GM12878 (cell line): Measurements from ENCODE around the gene CELA3B.

Source experiments
- CTCF ChIP-seq, 3 experiments: IDR thresholded peaks in 2 of 3; conservative IDR thresholded peaks in 1 of 3; 2 replicates each; pipeline ENCODE4 v1.5.1; 2011; ENCODE audit warnings: low read depth in 3 of 3, low read length in 3 of 3, mild to moderate bottlenecking in 3 of 3, control low read depth in 2 of 3, moderate library complexity in 2 of 3, inconsistent platforms in 1 of 3, mixed read lengths in 1 of 3; ENCODE audit not compliant: control insufficient read depth in 2 of 3, insufficient read depth in 1 of 3; ENCODE audit errors: extremely low read depth in 1 of 3
- POLR2A ChIP-seq: IDR thresholded peaks from 2 replicates; pipeline ENCODE4 v1.6.1; 2011; ENCODE audit warnings: low read depth, mild to moderate bottlenecking, low read length

GRCh38 chr1:21932127-21932526 is 44.7 kb upstream of the CELA3B start:
- TF ChIP-seq POLR2A (no peak), CTCF (IDR thresholded peaks at IDR 0.05 in 2 of 3, conservative IDR thresholded peaks at IDR 0.05 in 1 of 3; ENCODE audit: control insufficient read depth in 2 of 3, extremely low read depth in 1 of 3, insufficient read depth in 1 of 3, low read depth in 3 of 3, low read length in 3 of 3) (no peak)
